CD4-positive, alpha-beta T cell (primary cell): ENCODE data around the gene KIF21B. TPM values are rescaled to one million over a fixed set of nuclear protein-coding genes. Genes with fewer than 3 reads are reported as not detected.

ENCODE experiments used
- ATAC-seq: fragments of 200-7000 bp; cut with Tn5 transposase; one replicate; pipeline ENCODE4 v1.10.0; 2022; ENCODE audit warnings: mild to moderate bottlenecking; ENCODE audit not compliant: poor library complexity
- CTCF ChIA-PET: fragments of 350-600 bp; sonication (Branson Sonifier 250); formaldehyde crosslinking; loops from one replicate; lab custom pipeline; 2021; ENCODE audit warnings: antibody characterized with exemption, inconsistent platforms; lab: Charles Lee
- POLR2A ChIA-PET: fragments of 350-600 bp; sonication (Branson Sonifier 250); formaldehyde crosslinking; loops from one replicate; lab custom pipeline; 2021; ENCODE audit warnings: antibody characterized with exemption, inconsistent platforms; lab: Charles Lee
- DNase-seq, 14 experiments: peaks; one replicate each; pipeline ENCODE4 v3.0.0-alpha.2; 2013 to 2020; ENCODE audit warnings: mixed read lengths in 2 of 14
- H3K27ac ChIP-seq, 2 donors: one replicate each; pipeline versions ENCODE4 v1.5.1 to v1.7.0; 2013; ENCODE audit warnings: low read length in 2 of 2, low read depth in 1 of 2, mild to moderate bottlenecking in 1 of 2
- H3K27me3 ChIP-seq, 2 experiments: 1 replicate in 1 of 2; 2 replicates in 1 of 2; pipeline versions ENCODE4 v1.6.1 to v1.7.0; 2013; ENCODE audit warnings: low read length in 2 of 2, control low read depth in 1 of 2, mild to moderate bottlenecking in 1 of 2, moderate library complexity in 1 of 2; ENCODE audit not compliant: insufficient read depth in 2 of 2, control insufficient read depth in 1 of 2
- H3K36me3 ChIP-seq: one replicate; pipeline ENCODE4 v1.6.1; 2013; ENCODE audit warnings: low read length, control low read depth; ENCODE audit not compliant: insufficient read depth
- H3K4me1 ChIP-seq: one replicate; pipeline ENCODE4 v1.6.1; 2013; ENCODE audit warnings: low read length, control low read depth; ENCODE audit not compliant: insufficient read depth
- H3K4me3 ChIP-seq: one replicate; pipeline ENCODE4 v1.5.1; 2013; ENCODE audit warnings: mild to moderate bottlenecking, low read length, moderate library complexity
- H3K9me3 ChIP-seq, 2 experiments: 1 replicate in 1 of 2; 2 replicates in 1 of 2; pipeline versions ENCODE4 v1.6.1 to v1.7.0; 2013; ENCODE audit warnings: low read length in 2 of 2, mild to moderate bottlenecking in 2 of 2, control low read depth in 1 of 2, moderate library complexity in 1 of 2; ENCODE audit not compliant: control insufficient read depth in 1 of 2, insufficient read depth in 1 of 2
- H3K27ac Mint-ChIP-seq: one replicate; pipeline ENCODE4 v1.8.0; 2020; ENCODE audit warnings: mixed read lengths
- H3K27me3 Mint-ChIP-seq: one replicate; pipeline ENCODE4 v1.8.0; 2021; ENCODE audit warnings: mixed read lengths
- H3K36me3 Mint-ChIP-seq: one replicate; pipeline ENCODE4 v1.8.0; 2021; ENCODE audit warnings: low read depth, mixed read lengths
- H3K4me1 Mint-ChIP-seq: one replicate; pipeline ENCODE4 v1.8.0; 2021; ENCODE audit warnings: low read depth, mixed read lengths
- H3K4me3 Mint-ChIP-seq: one replicate; pipeline ENCODE4 v1.8.0; 2020; ENCODE audit warnings: mild to moderate bottlenecking, mixed read lengths
- H3K9me3 Mint-ChIP-seq: one replicate; pipeline ENCODE4 v1.8.0; 2020; ENCODE audit warnings: mixed read lengths
- CTCF ChIP-seq: fragments of 200-600 bp; IDR thresholded peaks from one replicate; pipeline ENCODE4 v1.8.0; 2022; ENCODE audit warnings: antibody characterized with exemption, mild to moderate bottlenecking
- intact Hi-C, 2 experiments: fragments of 100-400 bp; cut with DNase I in 1 of 2; cut with micrococcal nuclease in 1 of 2; formaldehyde crosslinking; loops; one replicate each; pipeline versions ENCODE4 v1.15.1 to v1.9.0; 2023 to 2025; cut with DNase I, micrococcal nuclease
- total RNA-seq, 174 experiments: library from RNA in 2 of 174; stranded (reverse) in 2 of 174; gene quantifications; one replicate each; pipeline ENCODE4 v1.2.3 and lab custom pipeline; 2021 to 2026

The KIF21B gene
- total RNA-seq, 2 experiments from 2014 or later: 64.5 to 65.4 TPM

GRCh38 chr1:201036188-201036842, 12.8 kb upstream of the KIF21B start:
- no peaks in the 10 kb centered on the region for H3K4me1 Mint-ChIP-seq
- intact Hi-C loops: no loop called here
- no peaks in the 10 kb centered on the region for H3K27me3 ChIP-seq
- H3K4me1 ChIP-seq: no peaks in the 10 kb centered on the region
- POLR2A ChIA-PET: interaction anchor here (0.9 to 4.7 kb wide), 2 partner anchors 13 to 21 kb away, joined by 3 to 22 read pairs; partner anchors contain the start of gene KIF21B
- H3K27me3 Mint-ChIP-seq: no peaks in the 10 kb centered on the region
- H3K9me3 Mint-ChIP-seq: no peaks in the 10 kb centered on the region
- no peak overlapping the region for H3K4me3 ChIP-seq
- no peak for TF ChIP-seq CTCF
- H3K9me3 ChIP-seq: no peaks in the 10 kb centered on the region
- no peaks in the 10 kb centered on the region for H3K36me3 ChIP-seq
- no peak for DNase-seq
- no peak overlapping the region for H3K27ac Mint-ChIP-seq
- ATAC-seq: no peak
- CTCF ChIA-PET: interaction anchor here (1.6 kb wide), 1 partner anchor 14 kb away, joined by 4 read pairs; no protein-coding TSS in a partner anchor
- no peak overlapping the region for H3K4me3 Mint-ChIP-seq
- H3K27ac ChIP-seq: no peak overlapping the region
- H3K36me3 Mint-ChIP-seq: no peaks in the 10 kb centered on the region

GRCh38 chr1:201034671-201035070, 11.2 kb upstream of the KIF21B start:
- Mint-ChIP-seq H3K36me3 (no peaks in the 10 kb centered on the region), H3K27ac (no peak overlapping the region), H3K4me1 (no peaks in the 10 kb centered on the region), H3K4me3 (no peak overlapping the region), H3K9me3 (no peaks in the 10 kb centered on the region), H3K27me3 (no peaks in the 10 kb centered on the region)
- H3K9me3 ChIP-seq: no peaks in the 10 kb centered on the region
- no peak for TF ChIP-seq CTCF
- ChIA-PET POLR2A (interaction anchor here (4.7 kb wide), 1 partner anchor 11 kb away, joined by 22 read pairs; the partner anchor contains the start of gene KIF21B), CTCF (no interaction called here)
- no peaks in the 10 kb centered on the region for H3K4me1 ChIP-seq
- no peaks in the 10 kb centered on the region for H3K27me3 ChIP-seq
- H3K27ac ChIP-seq: no peak overlapping the region
- no peak for DNase-seq
- no peak overlapping the region for H3K4me3 ChIP-seq
- no peak for ATAC-seq
- intact Hi-C loops: no loop called here
- H3K36me3 ChIP-seq: no peaks in the 10 kb centered on the region

GRCh38 chr1:201032408-201032807, 8.9 kb upstream of the KIF21B start:
- no peaks in the 10 kb centered on the region for H3K4me1 Mint-ChIP-seq
- ChIA-PET POLR2A (no interaction called here), CTCF (no interaction called here)
- ATAC-seq (no peak), DNase-seq (no peak)
- no peak for TF ChIP-seq CTCF
- H3K9me3 ChIP-seq: no peaks in the 10 kb centered on the region
- H3K27me3 Mint-ChIP-seq: no peaks in the 10 kb centered on the region
- H3K9me3 Mint-ChIP-seq: no peaks in the 10 kb centered on the region
- H3K4me3 Mint-ChIP-seq: no peak overlapping the region
- H3K27me3 ChIP-seq: no peaks in the 10 kb centered on the region
- no peaks in the 10 kb centered on the region for H3K36me3 Mint-ChIP-seq
- no peak overlapping the region for H3K27ac Mint-ChIP-seq
- H3K36me3 ChIP-seq: no peaks in the 10 kb centered on the region
- H3K4me3 ChIP-seq: no peak overlapping the region
- no peaks in the 10 kb centered on the region for H3K4me1 ChIP-seq
- H3K27ac ChIP-seq: no peak overlapping the region
- intact Hi-C loops: no loop called here
